ENCODE data around the gene SUB1.

The SUB1 gene

GRCh38 chr5:32604800-32605765 is 19.7 kb downstream of the SUB1 start:
- CTCF ChIA-PET, result interaction anchor here (0.8 to 1.2 kb wide), 3 partner anchors 15 to 122 kb away, joined by 3 to 6 read pairs (median 3); no protein-coding TSS in a partner anchor
- TF ChIP-seq ZNF157 (tag by site-specific recombination; IDR thresholded peaks at IDR 0.05) (no peak), ZNF266 (tag by site-specific recombination; IDR thresholded peaks at IDR 0.05; ENCODE audit: low read depth) (no peak), PRDM1 (tag by site-specific recombination; IDR thresholded peaks at IDR 0.05) (no peak), ZNF16 (tag by site-specific recombination; IDR thresholded peaks at IDR 0.05; ENCODE audit: low read depth) (no peak), ZNF398 (tag by site-specific recombination; IDR thresholded peaks at IDR 0.05) (no peak), ZNF544 (tag by site-specific recombination; IDR thresholded peaks at IDR 0.05) (no peak), HOXA7 (CRISPR knock-in tag; IDR thresholded peaks at IDR 0.05; ENCODE audit: borderline replicate concordance) (no peak), ZNF112 (tag by site-specific recombination; IDR thresholded peaks at IDR 0.05) (no peak), OSR2 (tag by site-specific recombination; IDR thresholded peaks at IDR 0.05) (no peak), ZNF311 (tag by site-specific recombination; IDR thresholded peaks at IDR 0.05; ENCODE audit: borderline replicate concordance) (no peak), ZNF792 (tag by site-specific recombination; IDR thresholded peaks at IDR 0.05) (no peak), ZBTB7A (tag by site-specific recombination; IDR thresholded peaks at IDR 0.05; ENCODE audit: low read depth) (no peak), ZNF692 (tag by site-specific recombination; IDR thresholded peaks at IDR 0.05) (no peak), ZBTB17 (tag by site-specific recombination; IDR thresholded peaks at IDR 0.05) (no peak), ZNF184 (tag by site-specific recombination; IDR thresholded peaks at IDR 0.05) (no peak), ZNF10 (tag by site-specific recombination; IDR thresholded peaks at IDR 0.05) (no peak)
- TF ChIP-seq, protein P1, sequence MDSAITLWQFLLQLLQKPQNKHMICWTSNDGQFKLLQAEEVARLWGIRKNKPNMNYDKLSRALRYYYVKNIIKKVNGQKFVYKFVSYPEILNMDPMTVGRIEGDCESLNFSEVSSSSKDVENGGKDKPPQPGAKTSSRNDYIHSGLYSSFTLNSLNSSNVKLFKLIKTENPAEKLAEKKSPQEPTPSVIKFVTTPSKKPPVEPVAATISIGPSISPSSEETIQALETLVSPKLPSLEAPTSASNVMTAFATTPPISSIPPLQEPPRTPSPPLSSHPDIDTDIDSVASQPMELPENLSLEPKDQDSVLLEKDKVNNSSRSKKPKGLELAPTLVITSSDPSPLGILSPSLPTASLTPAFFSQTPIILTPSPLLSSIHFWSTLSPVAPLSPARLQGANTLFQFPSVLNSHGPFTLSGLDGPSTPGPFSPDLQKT (IDR thresholded peaks at IDR 0.05; ENCODE audit: borderline replicate concordance, low read depth, low read length), result no peak
- peaks cover 20 to 50% of the 10 kb centered on the region in 2 experiments for H3K36me3 ChIP-seq (ENCODE audit: control insufficient read depth in 2 of 2, insufficient read depth in 1 of 2, low read length in 2 of 2)
- no peaks in the 10 kb centered on the region for H3K9me3 ChIP-seq (ENCODE audit: control insufficient read depth, insufficient read depth, low read depth, low read length)
- no peak overlapping the region for H3K27ac ChIP-seq (ENCODE audit: extremely low read depth, low read depth, low read length)
- POLR2A ChIA-PET, result interaction anchor here (0.5 kb wide), 1 partner anchor 111 kb away, joined by 3 read pairs; no protein-coding TSS in a partner anchor
- H3K4me3 ChIP-seq (ENCODE audit: low read depth, low read length), result no peak overlapping the region
- H3K4me1 ChIP-seq (ENCODE audit: control insufficient read depth, insufficient read depth, low read length), result no peaks in the 10 kb centered on the region

GRCh38 chr5:32605766-32606152 is 20.4 kb downstream of the SUB1 start:
- H3K36me3 ChIP-seq (ENCODE audit: control insufficient read depth in 2 of 2, insufficient read depth in 1 of 2, low read length in 2 of 2), result peaks cover 15 to 43% of the 10 kb centered on the region in 2 experiments; a peak in 2 of 3 replicates
- no peak overlapping the region for H3K4me3 ChIP-seq (ENCODE audit: low read depth, low read length)
- no peak overlapping the region for H3K27ac ChIP-seq (ENCODE audit: extremely low read depth, low read depth, low read length)
- H3K9me3 ChIP-seq (ENCODE audit: control insufficient read depth, insufficient read depth, low read depth, low read length), result no peaks in the 10 kb centered on the region
- TF ChIP-seq ZBTB21 (tag by site-specific recombination; IDR thresholded peaks at IDR 0.05) (no peak), ZNF843 (tag by site-specific recombination; IDR thresholded peaks at IDR 0.05) (no peak), ZNF214 (tag by site-specific recombination; IDR thresholded peaks at IDR 0.05; ENCODE audit: borderline replicate concordance) (no peak), ZNF24 (tag by site-specific recombination; IDR thresholded peaks at IDR 0.05) (no peak), ZEB2 (tag by site-specific recombination; IDR thresholded peaks at IDR 0.05) (no peak), TCF7L2 (IDR thresholded peaks at IDR 0.05; ENCODE audit: borderline replicate concordance, low read depth, low read length) (no peak), WT1 (tag by site-specific recombination; IDR thresholded peaks at IDR 0.05) (no peak)
- no peaks in the 10 kb centered on the region for H3K4me1 ChIP-seq (ENCODE audit: control insufficient read depth, insufficient read depth, low read length)
- ChIA-PET CTCF (interaction anchor here (0.6 to 0.9 kb wide), 3 partner anchors 19 to 123 kb away, joined by 3 read pairs; no protein-coding TSS in a partner anchor), POLR2A (interaction anchor here (0.5 to 1.0 kb wide), 2 partner anchors 78 to 112 kb away, joined by 3 read pairs; no protein-coding TSS in a partner anchor)
